Measurements from ENCODE around the gene LRIG3. TPM values are rescaled to one million over a fixed set of nuclear protein-coding genes. Genes with fewer than 3 reads are reported as not detected.

The LRIG3 gene
- total and polyA plus RNA-seq, 2 donors (not counting 3 experiments of a cell fraction or from before 2014, with no cell fraction given): 55.5 to 55.7 TPM

DNA sequence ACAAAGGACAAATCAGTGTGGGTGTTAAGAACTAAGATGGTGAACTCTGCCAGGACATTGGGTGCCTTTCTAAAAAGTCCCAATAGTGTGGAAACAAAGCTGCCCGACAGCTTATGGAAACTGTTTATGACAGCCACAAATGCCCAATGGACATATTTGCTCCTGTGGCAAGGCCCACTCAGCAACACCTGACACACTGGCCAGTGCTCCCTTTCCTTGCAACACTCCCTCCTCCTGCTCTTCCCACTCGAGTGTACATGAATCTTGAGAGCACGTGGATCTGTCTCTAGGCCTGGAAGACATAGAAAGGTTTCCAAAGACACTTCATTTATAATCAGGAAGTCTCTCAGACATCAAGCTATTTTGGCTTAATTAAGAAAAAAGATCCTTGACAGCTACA, 14.2 kb upstream of the LRIG3 start:
- Histone ChIP-seq H3K27me3 (ENCODE audit: control insufficient read depth in 2 of 2, insufficient read depth in 2 of 2, low read length in 2 of 2) (no peaks in the 10 kb centered on the region), H3K27ac (ENCODE audit: insufficient read depth, low read depth, low read length) (no peak overlapping the region), H3K9me3 (replicated peaks; ENCODE audit: control insufficient read depth, insufficient read depth, low read length) (no peaks in the 10 kb centered on the region), H3K79me2 (ENCODE audit: control insufficient read depth, insufficient read depth, low read length) (no peaks in the 10 kb centered on the region), H3K9ac (replicated peaks; ENCODE audit: extremely low read depth, insufficient read depth, low read length) (no peak overlapping the region), H3K9me1 (replicated peaks; ENCODE audit: control insufficient read depth, extremely low read depth, insufficient read depth, low read length) (no peaks in the 10 kb centered on the region), H3K4me3 (replicated peaks in 1 of 3; ENCODE audit: insufficient read depth in 1 of 3, low read depth in 1 of 3, low read length in 3 of 3) (no peak overlapping the region), H3K4me2 (ENCODE audit: insufficient read depth, low read length) (no peak overlapping the region), H4K20me1 (replicated peaks; ENCODE audit: control insufficient read depth, extremely low read depth, insufficient read depth, low read length) (no peaks in the 10 kb centered on the region), H3K4me1 (ENCODE audit: control insufficient read depth, extremely low read depth, insufficient read depth, low read length) (peaks cover 12% of the 10 kb centered on the region), H3K36me3 (ENCODE audit: control insufficient read depth in 2 of 2, extremely low read depth in 1 of 2, insufficient read depth in 2 of 2, low read length in 2 of 2) (no peaks in the 10 kb centered on the region), H2AFZ (ENCODE audit: low read depth, low read length) (no peak overlapping the region)
- CTCF ChIA-PET: interaction anchor here (1.2 kb wide), 1 partner anchor 9 kb away, joined by 4 read pairs; no protein-coding TSS in a partner anchor
- FAIRE-seq (no peak), DNase-seq (ENCODE audit: low read depth, low spot score) (no peak)
- BruUV-seq (replicated peaks): no TSS peak
- dilution Hi-C loops (cut with MboI; ENCODE audit: extremely low pct_ligation_motif_present, low sequenced_read_pairs): no loop called here
- POLR2A ChIA-PET: no interaction called here
- intact Hi-C loops (cut with micrococcal nuclease): no loop called here
- TF ChIP-seq POLR2A (IDR thresholded peaks at IDR 0.05; ENCODE audit: low read depth, low read length) (no peak), GATA2 (IDR thresholded peaks at IDR 0.05; ENCODE audit: insufficient read depth, insufficient read length, low read depth, low read length) (no peak), MYC (IDR thresholded peaks at IDR 0.05; ENCODE audit: low read depth, low read length) (no peak)

DNA sequence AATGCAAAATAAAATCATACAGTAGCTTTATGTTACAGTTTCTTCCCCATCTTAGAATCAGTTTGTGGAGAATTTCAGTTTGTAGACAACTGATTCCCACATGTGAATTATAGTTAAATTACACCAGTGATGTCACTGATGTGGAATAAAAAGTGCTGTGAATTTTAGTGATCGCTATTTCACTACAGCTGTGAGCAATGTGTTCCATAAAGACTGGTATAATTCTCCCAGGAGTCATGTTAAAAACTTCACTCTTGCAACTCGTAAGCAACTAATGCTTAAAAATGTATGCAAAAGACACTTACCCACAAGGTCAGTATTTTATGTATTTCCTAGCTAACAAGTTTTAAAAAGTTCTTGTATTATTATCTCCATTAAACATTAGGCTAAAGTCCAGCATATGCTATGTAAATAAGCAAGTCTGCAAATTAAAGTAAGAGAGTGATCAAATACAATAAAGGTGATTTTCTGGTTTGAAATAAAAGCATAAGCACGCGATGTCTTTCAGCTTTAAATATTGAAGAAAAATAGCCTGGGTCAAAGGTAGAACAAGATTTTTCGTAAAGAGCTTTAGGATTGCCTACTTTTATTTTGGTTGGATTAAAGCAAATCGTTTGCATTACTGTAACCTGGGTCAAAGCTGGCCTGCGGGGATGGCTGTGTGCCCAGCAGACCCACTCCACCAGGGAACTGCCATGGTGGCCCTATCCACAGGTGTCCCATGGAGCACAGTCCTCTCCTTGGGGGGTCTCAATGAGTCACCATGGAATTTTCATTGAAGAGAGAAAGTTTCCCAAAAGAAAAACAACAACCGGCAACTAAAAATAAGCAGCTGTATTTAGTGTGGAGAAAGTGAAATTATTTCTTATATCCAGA, 12.7 kb upstream of the LRIG3 start:
- Histone ChIP-seq H3K27ac (ENCODE audit: insufficient read depth, low read depth, low read length) (no peak overlapping the region), H3K9me3 (replicated peaks; ENCODE audit: control insufficient read depth, insufficient read depth, low read length) (no peaks in the 10 kb centered on the region), H3K9me1 (replicated peaks; ENCODE audit: control insufficient read depth, extremely low read depth, insufficient read depth, low read length) (no peaks in the 10 kb centered on the region), H3K9ac (replicated peaks; ENCODE audit: extremely low read depth, insufficient read depth, low read length) (no peak overlapping the region), H3K79me2 (ENCODE audit: control insufficient read depth, insufficient read depth, low read length) (no peaks in the 10 kb centered on the region), H3K36me3 (ENCODE audit: control insufficient read depth in 2 of 2, extremely low read depth in 1 of 2, insufficient read depth in 2 of 2, low read length in 2 of 2) (no peaks in the 10 kb centered on the region), H2AFZ (ENCODE audit: low read depth, low read length) (no peak overlapping the region), H4K20me1 (replicated peaks; ENCODE audit: control insufficient read depth, extremely low read depth, insufficient read depth, low read length) (no peaks in the 10 kb centered on the region), H3K4me1 (ENCODE audit: control insufficient read depth, extremely low read depth, insufficient read depth, low read length) (no peaks in the 10 kb centered on the region), H3K4me2 (ENCODE audit: insufficient read depth, low read length) (no peak overlapping the region), H3K4me3 (replicated peaks in 1 of 3; ENCODE audit: insufficient read depth in 1 of 3, low read depth in 1 of 3, low read length in 3 of 3) (no peak overlapping the region), H3K27me3 (ENCODE audit: control insufficient read depth in 2 of 2, insufficient read depth in 2 of 2, low read length in 2 of 2) (no peaks in the 10 kb centered on the region)
- dilution Hi-C loops (cut with MboI; ENCODE audit: extremely low pct_ligation_motif_present, low sequenced_read_pairs): no loop called here
- DNase-seq (ENCODE audit: low read depth, low spot score) (no peak), FAIRE-seq (no peak)
- CTCF ChIA-PET: interaction anchor here (0.9 to 1.3 kb wide), 3 partner anchors 9 to 393 kb away, joined by 3 read pairs; no protein-coding TSS in a partner anchor
- POLR2A ChIA-PET: no interaction called here
- intact Hi-C loops (cut with micrococcal nuclease): no loop called here
- TF ChIP-seq POLR2A (IDR thresholded peaks at IDR 0.05; ENCODE audit: low read depth, low read length) (no peak), EZH2 (IDR thresholded peaks at IDR 0.05; ENCODE audit: borderline replicate concordance, low read depth, low read length, severe bottlenecking) (no peak), MYC (IDR thresholded peaks at IDR 0.05; ENCODE audit: low read depth, low read length) (no peak), GATA2 (IDR thresholded peaks at IDR 0.05; ENCODE audit: insufficient read depth, insufficient read length, low read depth, low read length) (no peak), JUN (IDR thresholded peaks at IDR 0.05; ENCODE audit: borderline replicate concordance, insufficient read depth, insufficient read length, low read depth) (no peak), POLR2AphosphoS5 (IDR thresholded peaks at IDR 0.05; ENCODE audit: insufficient read depth, low read depth, low read length) (no peak), FOS (IDR thresholded peaks at IDR 0.05; ENCODE audit: borderline replicate concordance, insufficient read depth, low read length) (no peak)
- TF ChIP-seq, protein P1, sequence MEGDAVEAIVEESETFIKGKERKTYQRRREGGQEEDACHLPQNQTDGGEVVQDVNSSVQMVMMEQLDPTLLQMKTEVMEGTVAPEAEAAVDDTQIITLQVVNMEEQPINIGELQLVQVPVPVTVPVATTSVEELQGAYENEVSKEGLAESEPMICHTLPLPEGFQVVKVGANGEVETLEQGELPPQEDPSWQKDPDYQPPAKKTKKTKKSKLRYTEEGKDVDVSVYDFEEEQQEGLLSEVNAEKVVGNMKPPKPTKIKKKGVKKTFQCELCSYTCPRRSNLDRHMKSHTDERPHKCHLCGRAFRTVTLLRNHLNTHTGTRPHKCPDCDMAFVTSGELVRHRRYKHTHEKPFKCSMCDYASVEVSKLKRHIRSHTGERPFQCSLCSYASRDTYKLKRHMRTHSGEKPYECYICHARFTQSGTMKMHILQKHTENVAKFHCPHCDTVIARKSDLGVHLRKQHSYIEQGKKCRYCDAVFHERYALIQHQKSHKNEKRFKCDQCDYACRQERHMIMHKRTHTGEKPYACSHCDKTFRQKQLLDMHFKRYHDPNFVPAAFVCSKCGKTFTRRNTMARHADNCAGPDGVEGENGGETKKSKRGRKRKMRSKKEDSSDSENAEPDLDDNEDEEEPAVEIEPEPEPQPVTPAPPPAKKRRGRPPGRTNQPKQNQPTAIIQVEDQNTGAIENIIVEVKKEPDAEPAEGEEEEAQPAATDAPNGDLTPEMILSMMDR (IDR thresholded peaks at IDR 0.05; ENCODE audit: extremely low read depth in 1 of 2, insufficient read depth in 1 of 2, low read depth in 1 of 2, low read length in 2 of 2): no peak
- TF ChIP-seq, protein P2, sequence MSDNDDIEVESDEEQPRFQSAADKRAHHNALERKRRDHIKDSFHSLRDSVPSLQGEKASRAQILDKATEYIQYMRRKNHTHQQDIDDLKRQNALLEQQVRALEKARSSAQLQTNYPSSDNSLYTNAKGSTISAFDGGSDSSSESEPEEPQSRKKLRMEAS (IDR thresholded peaks at IDR 0.05; ENCODE audit: insufficient read depth, insufficient read length): no peak
- BruUV-seq (replicated peaks): no TSS peak

All from endothelial cell of umbilical vein (primary cell).